HCT116 (cell line): ENCODE data around the gene DRC7. TPM values are rescaled to one million over a fixed set of nuclear protein-coding genes. Genes with fewer than 3 reads are reported as not detected.

Source experiments
- ATAC-seq: fragments of 200-7000 bp; cut with Tn5 transposase; 2 replicates; pipeline ENCODE4 v1.9.1; 2020; ENCODE audit warnings: mild to moderate bottlenecking, moderate library complexity
- BruUV-seq: library from RNA; stranded (reverse); fragments of 400-500 nt; replicated peaks from 2 replicates; lab custom pipeline; 2021; lab: Mats Ljungman, UMichigan
- CTCF ChIA-PET: fragments of 300-600 bp; sonication (Branson Sonifier 250); formaldehyde crosslinking; loops from one replicate; lab custom pipeline; 2021; ENCODE audit warnings: antibody characterized with exemption; lab: Charles Lee
- POLR2A ChIA-PET: fragments of 300-600, 350-600 bp; sonication (Branson Sonifier 250); formaldehyde crosslinking; loops from one replicate; lab custom pipeline; 2021; ENCODE audit warnings: antibody characterized with exemption; lab: Charles Lee
- RAD21 ChIA-PET, 2 experiments: fragments of 300-600 bp; sonication (Branson Sonifier 250); formaldehyde crosslinking; loops; one replicate each; lab custom pipeline; 2023; ENCODE audit warnings: low total read pairs in 2 of 2; ENCODE audit not compliant: uncharacterized antibody in 2 of 2, unreplicated experiment in 2 of 2, low non-redundant PET in 1 of 2; lab: Charles Lee
- DNase-seq: peaks from one replicate; pipeline ENCODE4 v3.0.0-alpha.2; 2010; ENCODE audit warnings: low read depth, low spot score
- H2AFZ ChIP-seq: fragments of 200-600 bp; shearing (Covaris generic), sonication (generic); 2 replicates; pipeline ENCODE4 v1.6.1; 2017; ENCODE audit warnings: low read depth, mixed run types, mixed read lengths, antibody characterized with exemption, low read length; ENCODE audit not compliant: poor library complexity, severe bottlenecking
- H3K27ac ChIP-seq: 2 replicates; pipeline ENCODE4 v1.5.1; 2012; ENCODE audit warnings: low read depth, low read length
- H3K27me3 ChIP-seq: fragments of 200-600 bp; sonication (generic); 2 replicates; pipeline ENCODE4 v1.6.1; 2016; ENCODE audit warnings: mixed run types, low read length, mixed read lengths; ENCODE audit not compliant: insufficient read depth
- H3K36me3 ChIP-seq, 2 experiments: fragments of 200-500 bp in 1 of 2; fragments of 200-600 bp in 1 of 2; sonication (Bioruptor generic) in 1 of 2; sonication (generic) in 1 of 2; 2 replicates each; pipeline versions ENCODE4 v1.5.1 to v1.6.1; 2014 to 2016; ENCODE audit warnings: low read length in 2 of 2, inconsistent platforms in 1 of 2, mixed read lengths in 1 of 2, mixed run types in 1 of 2; ENCODE audit not compliant: insufficient read depth in 2 of 2, control insufficient read depth in 1 of 2
- H3K4me1 ChIP-seq, 2 experiments: fragments of 200-600 bp in 1 of 2; sonication (generic) in 1 of 2; 2 replicates each; pipeline versions ENCODE4 v1.5.1 to v1.6.1; 2012 to 2017; ENCODE audit warnings: low read length in 2 of 2, inconsistent platforms in 1 of 2, mild to moderate bottlenecking in 1 of 2, mixed read lengths in 1 of 2, mixed run types in 1 of 2, moderate library complexity in 1 of 2; ENCODE audit not compliant: insufficient read depth in 2 of 2, control insufficient read depth in 1 of 2
- H3K4me2 ChIP-seq: fragments of 200-600 bp; sonication (generic); 2 replicates; pipeline ENCODE4 v1.6.1; 2017; ENCODE audit warnings: mixed run types, low read length, mixed read lengths
- H3K4me3 ChIP-seq, 2 experiments: fragments of 200-600 bp in 1 of 2; sonication (generic) in 1 of 2; replicated peaks in 1 of 2; 2 replicates each; pipeline ENCODE4 v1.5.1; 2011 to 2016; ENCODE audit warnings: low read length in 2 of 2, control low read depth in 1 of 2, low read depth in 1 of 2, mild to moderate bottlenecking in 1 of 2, mixed read lengths in 1 of 2, mixed run types in 1 of 2
- H3K79me2 ChIP-seq: fragments of 200-600 bp; sonication (generic); 2 replicates; pipeline ENCODE4 v1.6.1; 2017; ENCODE audit warnings: mild to moderate bottlenecking, mixed run types, low read length, moderate library complexity, mixed read lengths; ENCODE audit not compliant: insufficient read depth
- H3K9ac ChIP-seq: fragments of 200-600 bp; sonication (generic); 2 replicates; pipeline ENCODE4 v1.6.1; 2016; ENCODE audit warnings: low read length, mixed read lengths
- H3K9me2 ChIP-seq: fragments of 200-600 bp; sonication (generic), shearing (Covaris generic); 2 replicates; pipeline ENCODE4 v1.6.1; 2017; ENCODE audit warnings: mixed run types, mild to moderate bottlenecking, moderate library complexity; ENCODE audit not compliant: insufficient read depth
- H3K9me3 ChIP-seq, 2 experiments: fragments of 200-500 bp in 1 of 2; fragments of 200-600 bp in 1 of 2; sonication (Bioruptor generic) in 1 of 2; sonication (generic) in 1 of 2; 2 replicates each; pipeline ENCODE4 v1.6.1; 2014 to 2017; ENCODE audit warnings: low read length in 2 of 2, mixed read lengths in 2 of 2, inconsistent platforms in 1 of 2, low read depth in 1 of 2, mild to moderate bottlenecking in 1 of 2, mixed run types in 1 of 2, moderate library complexity in 1 of 2; ENCODE audit not compliant: control insufficient read depth in 1 of 2, insufficient read depth in 1 of 2
- H4K20me1 ChIP-seq: fragments of 200-600 bp; sonication (generic), shearing (Covaris generic); 2 replicates; pipeline ENCODE4 v1.6.1; 2017; ENCODE audit warnings: mixed run types, mild to moderate bottlenecking, moderate library complexity; ENCODE audit not compliant: insufficient read depth
- CEBPB ChIP-seq: IDR thresholded peaks from 2 replicates; pipeline ENCODE4 v1.6.1; 2012; ENCODE audit warnings: low read depth
- CTCF ChIP-seq, 3 experiments: fragments of 200-600 bp in 1 of 3; sonication (generic) in 1 of 3; IDR thresholded peaks in 2 of 3; conservative IDR thresholded peaks in 1 of 3; 2 replicates each; pipeline ENCODE4 v1.5.1; 2012 to 2017; ENCODE audit warnings: low read depth in 2 of 3, low read length in 2 of 3, antibody characterized with exemption in 1 of 3, borderline replicate concordance in 1 of 3, control low read depth in 1 of 3, mild to moderate bottlenecking in 1 of 3, mixed read lengths in 1 of 3, mixed run types in 1 of 3, moderate library complexity in 1 of 3; ENCODE audit not compliant: insufficient read depth in 1 of 3
- EGR1 ChIP-seq: IDR thresholded peaks from 2 replicates; pipeline ENCODE4 v1.6.1; 2012; ENCODE audit warnings: low read depth
- ELF1 ChIP-seq: IDR thresholded peaks from 2 replicates; pipeline ENCODE4 v1.6.1; 2012; ENCODE audit warnings: low read depth, borderline replicate concordance
- EZH2 ChIP-seq: fragments of 200-600 bp; sonication (generic); IDR thresholded peaks from 2 replicates; pipeline ENCODE4 v1.6.1; 2017; ENCODE audit warnings: antibody characterized with exemption, mixed run types
- EZH2phosphoT487 ChIP-seq: fragments of 200-600 bp; IDR thresholded peaks from 2 replicates; pipeline ENCODE4 v1.6.1; 2018; ENCODE audit warnings: antibody characterized with exemption, borderline replicate concordance
- FOSL1 ChIP-seq: IDR thresholded peaks from 2 replicates; pipeline ENCODE4 v1.6.1; 2012; ENCODE audit warnings: low read depth
- JUND ChIP-seq: IDR thresholded peaks from 2 replicates; pipeline ENCODE4 v1.6.1; 2012
- POLR2A ChIP-seq: IDR thresholded peaks from 2 replicates; pipeline ENCODE4 v1.7.0; 2011; ENCODE audit warnings: borderline replicate concordance; ENCODE audit not compliant: insufficient read depth, insufficient read length; ENCODE audit errors: extremely low read depth
- POLR2AphosphoS5 ChIP-seq: IDR thresholded peaks from 2 replicates; pipeline ENCODE4 v1.6.1; 2011; ENCODE audit warnings: mild to moderate bottlenecking, low read depth, low read length, moderate library complexity
- RAD21 ChIP-seq: IDR thresholded peaks from 2 replicates; pipeline ENCODE4 v1.6.1; 2012; ENCODE audit warnings: low read depth, mild to moderate bottlenecking
- SP1 ChIP-seq: IDR thresholded peaks from 2 replicates; pipeline ENCODE4 v1.6.1; 2012; ENCODE audit warnings: low read depth
- TCF7L2 ChIP-seq: IDR thresholded peaks from 2 replicates; pipeline ENCODE4 v1.7.0; 2011; ENCODE audit warnings: borderline replicate concordance, inconsistent platforms; ENCODE audit not compliant: insufficient read depth, insufficient read length; ENCODE audit errors: extremely low read depth
- ZBTB33 ChIP-seq: IDR thresholded peaks from 2 replicates; pipeline ENCODE4 v1.6.1; 2011; ENCODE audit warnings: mild to moderate bottlenecking, low read length, moderate library complexity; ENCODE audit not compliant: insufficient replicate concordance; ENCODE audit errors: extremely low read depth
- ZNF274 ChIP-seq: fragments of 200-500 bp; sonication (Bioruptor generic); IDR thresholded peaks from 2 replicates; pipeline ENCODE4 v1.6.1; 2014; ENCODE audit warnings: mild to moderate bottlenecking, low read depth, low read length, inconsistent platforms
- intact Hi-C: fragments of 100-400 bp; cut with micrococcal nuclease; formaldehyde crosslinking; loops from 2 replicates; pipeline ENCODE4 v1.10.0; 2022
- total RNA-seq: library from RNA; stranded (reverse); gene quantifications from one replicate; pipeline ENCODE4 v1.2.1, GENCODE V29; 2021; ENCODE audit not compliant: unreplicated experiment
- TF ChIP-seq, protein P1 (sequence below): IDR thresholded peaks from 2 replicates; pipeline ENCODE4 v1.6.1; 2012
- TF ChIP-seq, protein P2 (sequence below): IDR thresholded peaks from 2 replicates; pipeline ENCODE4 v1.6.1; 2012
- TF ChIP-seq, protein P3 (sequence below): IDR thresholded peaks from 2 replicates; pipeline ENCODE4 v1.6.1; 2012; ENCODE audit warnings: low read depth

The DRC7 gene
- total RNA-seq, 1 experiment from 2014 or later, result 0.91 TPM

DNA sequence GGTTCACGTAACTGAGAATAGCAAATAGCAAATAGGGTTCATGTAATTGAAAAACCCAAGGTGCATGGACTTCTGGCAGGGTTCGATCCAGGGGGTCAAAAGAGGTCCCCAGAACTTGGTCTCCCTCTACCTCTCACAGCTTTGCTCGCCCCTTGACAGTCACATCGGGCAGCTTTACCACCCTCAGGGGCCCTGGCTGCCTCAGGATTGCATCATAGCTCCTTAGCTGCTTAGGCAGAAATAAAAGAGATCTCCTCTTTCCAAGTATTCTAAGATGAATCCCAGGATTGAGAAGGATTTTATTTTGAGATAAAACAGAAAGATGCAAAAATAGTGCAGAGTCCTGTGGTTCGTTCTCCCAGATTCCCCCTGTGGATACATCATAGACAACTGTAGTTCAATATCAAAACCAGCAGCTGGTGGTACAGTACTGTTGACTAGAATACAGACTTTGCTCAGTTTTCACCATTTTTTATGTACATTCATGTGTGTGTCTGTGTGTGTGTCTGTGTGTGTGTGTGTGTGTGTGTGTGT is 13.7 kb upstream of the DRC7 start:
- Histone ChIP-seq H3K36me3 (no peaks in the 10 kb centered on the region), H3K27me3 (no peaks in the 10 kb centered on the region), H3K27ac (no peak overlapping the region), H3K9me2 (no peaks in the 10 kb centered on the region), H4K20me1 (no peaks in the 10 kb centered on the region), H3K79me2 (no peaks in the 10 kb centered on the region), H3K4me2 (no peak overlapping the region), H3K9ac (no peak overlapping the region), H3K9me3 (no peaks in the 10 kb centered on the region), H3K4me1 (peaks cover 0 to 7% of the 10 kb centered on the region in 2 experiments; a peak in 1 of 4 replicates), H2AFZ (no peak overlapping the region), H3K4me3 (no peak overlapping the region)
- no TSS peak for BruUV-seq
- TF ChIP-seq ELF1 (no peak), FOSL1 (no peak), SP1 (no peak), EGR1 (no peak), CEBPB (no peak), POLR2AphosphoS5 (no peak), EZH2phosphoT487 (no peak), EZH2 (no peak), JUND (no peak), TCF7L2 (no peak), POLR2A (no peak), CTCF (IDR thresholded peaks at IDR 0.05 in 2 of 3, conservative IDR thresholded peaks at IDR 0.05 in 1 of 3; ENCODE audit: borderline replicate concordance in 1 of 3, insufficient read depth in 1 of 3, low read depth in 2 of 3, low read length in 2 of 3) (no peak), RAD21 (no peak), ZBTB33 (no peak), ZNF274 (no peak)
- TF ChIP-seq, protein P1, sequence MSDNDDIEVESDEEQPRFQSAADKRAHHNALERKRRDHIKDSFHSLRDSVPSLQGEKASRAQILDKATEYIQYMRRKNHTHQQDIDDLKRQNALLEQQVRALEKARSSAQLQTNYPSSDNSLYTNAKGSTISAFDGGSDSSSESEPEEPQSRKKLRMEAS, result no peak
- TF ChIP-seq, protein P2, sequence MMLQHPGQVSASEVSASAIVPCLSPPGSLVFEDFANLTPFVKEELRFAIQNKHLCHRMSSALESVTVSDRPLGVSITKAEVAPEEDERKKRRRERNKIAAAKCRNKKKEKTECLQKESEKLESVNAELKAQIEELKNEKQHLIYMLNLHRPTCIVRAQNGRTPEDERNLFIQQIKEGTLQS, result no peak
- TF ChIP-seq, protein P3, sequence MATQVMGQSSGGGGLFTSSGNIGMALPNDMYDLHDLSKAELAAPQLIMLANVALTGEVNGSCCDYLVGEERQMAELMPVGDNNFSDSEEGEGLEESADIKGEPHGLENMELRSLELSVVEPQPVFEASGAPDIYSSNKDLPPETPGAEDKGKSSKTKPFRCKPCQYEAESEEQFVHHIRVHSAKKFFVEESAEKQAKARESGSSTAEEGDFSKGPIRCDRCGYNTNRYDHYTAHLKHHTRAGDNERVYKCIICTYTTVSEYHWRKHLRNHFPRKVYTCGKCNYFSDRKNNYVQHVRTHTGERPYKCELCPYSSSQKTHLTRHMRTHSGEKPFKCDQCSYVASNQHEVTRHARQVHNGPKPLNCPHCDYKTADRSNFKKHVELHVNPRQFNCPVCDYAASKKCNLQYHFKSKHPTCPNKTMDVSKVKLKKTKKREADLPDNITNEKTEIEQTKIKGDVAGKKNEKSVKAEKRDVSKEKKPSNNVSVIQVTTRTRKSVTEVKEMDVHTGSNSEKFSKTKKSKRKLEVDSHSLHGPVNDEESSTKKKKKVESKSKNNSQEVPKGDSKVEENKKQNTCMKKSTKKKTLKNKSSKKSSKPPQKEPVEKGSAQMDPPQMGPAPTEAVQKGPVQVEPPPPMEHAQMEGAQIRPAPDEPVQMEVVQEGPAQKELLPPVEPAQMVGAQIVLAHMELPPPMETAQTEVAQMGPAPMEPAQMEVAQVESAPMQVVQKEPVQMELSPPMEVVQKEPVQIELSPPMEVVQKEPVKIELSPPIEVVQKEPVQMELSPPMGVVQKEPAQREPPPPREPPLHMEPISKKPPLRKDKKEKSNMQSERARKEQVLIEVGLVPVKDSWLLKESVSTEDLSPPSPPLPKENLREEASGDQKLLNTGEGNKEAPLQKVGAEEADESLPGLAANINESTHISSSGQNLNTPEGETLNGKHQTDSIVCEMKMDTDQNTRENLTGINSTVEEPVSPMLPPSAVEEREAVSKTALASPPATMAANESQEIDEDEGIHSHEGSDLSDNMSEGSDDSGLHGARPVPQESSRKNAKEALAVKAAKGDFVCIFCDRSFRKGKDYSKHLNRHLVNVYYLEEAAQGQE, result no peak
- ATAC-seq (no peak), DNase-seq (no peak)
- RAD21 ChIA-PET, result no interaction called here
- POLR2A ChIA-PET, result no interaction called here
- intact Hi-C loops, result no loop called here
- CTCF ChIA-PET, result interaction anchor here (0.6 kb wide), 1 partner anchor 10 kb away, joined by 3 read pairs; no protein-coding TSS in a partner anchor
